ENCODE data around the gene MTHFD2.

DNA sequence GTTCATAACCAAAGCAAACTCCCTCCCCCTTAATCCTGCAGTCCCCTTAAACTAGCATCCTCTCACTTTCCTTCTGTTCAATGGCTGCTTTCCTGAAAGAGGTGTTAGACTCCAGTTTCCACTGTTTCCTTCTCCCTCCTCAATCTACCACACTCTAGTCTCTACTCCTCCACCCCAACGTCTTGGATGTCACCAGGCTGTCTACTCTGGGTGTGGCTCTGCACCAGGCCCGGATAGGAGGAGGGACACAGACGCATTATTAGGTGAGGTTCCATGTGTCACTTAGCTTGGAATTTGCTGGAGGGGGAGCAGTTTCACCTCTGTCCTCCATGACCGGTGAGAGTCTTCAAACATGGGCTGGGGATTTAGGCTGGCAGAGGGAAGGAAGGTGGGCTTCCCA, 61.3 kb downstream of the MTHFD2 start:
- TF ChIP-seq, protein P1, sequence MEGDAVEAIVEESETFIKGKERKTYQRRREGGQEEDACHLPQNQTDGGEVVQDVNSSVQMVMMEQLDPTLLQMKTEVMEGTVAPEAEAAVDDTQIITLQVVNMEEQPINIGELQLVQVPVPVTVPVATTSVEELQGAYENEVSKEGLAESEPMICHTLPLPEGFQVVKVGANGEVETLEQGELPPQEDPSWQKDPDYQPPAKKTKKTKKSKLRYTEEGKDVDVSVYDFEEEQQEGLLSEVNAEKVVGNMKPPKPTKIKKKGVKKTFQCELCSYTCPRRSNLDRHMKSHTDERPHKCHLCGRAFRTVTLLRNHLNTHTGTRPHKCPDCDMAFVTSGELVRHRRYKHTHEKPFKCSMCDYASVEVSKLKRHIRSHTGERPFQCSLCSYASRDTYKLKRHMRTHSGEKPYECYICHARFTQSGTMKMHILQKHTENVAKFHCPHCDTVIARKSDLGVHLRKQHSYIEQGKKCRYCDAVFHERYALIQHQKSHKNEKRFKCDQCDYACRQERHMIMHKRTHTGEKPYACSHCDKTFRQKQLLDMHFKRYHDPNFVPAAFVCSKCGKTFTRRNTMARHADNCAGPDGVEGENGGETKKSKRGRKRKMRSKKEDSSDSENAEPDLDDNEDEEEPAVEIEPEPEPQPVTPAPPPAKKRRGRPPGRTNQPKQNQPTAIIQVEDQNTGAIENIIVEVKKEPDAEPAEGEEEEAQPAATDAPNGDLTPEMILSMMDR (IDR thresholded peaks at IDR 0.05): no peak
- no peak for TF ChIP-seq POLR2A (IDR thresholded peaks at IDR 0.05)
